ENCODE data around the gene GABRA5.
"Not testable (repeated sequence)": the region's sequence is repeated elsewhere in the genome, so short reads cannot be mapped to it uniquely, and the experiment has no call there.

The GABRA5 gene

DNA sequence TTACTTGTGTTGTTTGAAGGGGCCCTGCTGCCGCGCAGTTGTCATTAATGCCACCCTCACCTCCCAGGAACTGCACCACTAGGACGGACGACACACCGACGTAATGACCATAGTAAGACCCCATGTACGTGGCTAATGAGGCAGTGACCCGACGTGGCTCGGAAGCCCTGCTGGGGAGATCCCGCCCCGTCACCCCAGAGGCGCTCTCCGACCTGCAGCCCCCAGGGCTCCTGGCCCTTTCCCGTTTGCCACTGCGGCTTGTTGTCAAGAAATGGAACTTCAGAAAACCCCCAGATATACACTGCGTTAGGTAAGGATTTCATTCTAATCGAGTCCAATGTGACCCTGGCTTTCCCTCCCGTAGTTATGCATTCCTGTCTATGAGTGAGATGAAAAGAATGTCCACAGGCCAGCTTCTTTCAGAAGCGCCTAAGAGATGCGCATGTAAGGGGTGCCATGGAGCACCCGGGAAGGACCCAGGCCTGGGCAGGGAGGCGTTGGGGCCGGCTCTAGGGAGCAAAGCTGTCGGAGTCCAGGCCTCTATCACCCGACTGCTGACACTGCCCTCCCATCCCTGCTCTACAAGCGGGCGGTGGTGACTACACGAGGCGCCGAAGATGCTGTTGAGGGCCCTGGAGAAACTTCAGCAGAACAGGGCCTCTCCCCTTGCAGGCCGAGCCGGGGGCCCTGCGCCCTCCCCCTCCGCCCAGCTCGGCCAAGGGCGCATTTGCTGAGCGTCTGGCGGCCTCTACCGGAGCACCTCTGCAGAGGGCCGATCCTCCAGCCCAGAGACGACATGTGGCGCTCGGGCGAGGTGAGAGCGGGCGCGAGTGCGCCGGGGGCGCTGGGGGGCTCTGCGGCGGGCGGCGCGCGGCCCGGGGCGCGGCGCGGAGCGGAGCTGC lies at the start of gene GABRA5:
Gene GABRA5, plus strand, starts transcription at position 765 of the 902 bp plus-strand sequence. CDS start 2,187 bp downstream, outside the sequence.
- no peak for DNase-seq (ENCODE audit: low read depth)
- TF ChIP-seq, protein P1, sequence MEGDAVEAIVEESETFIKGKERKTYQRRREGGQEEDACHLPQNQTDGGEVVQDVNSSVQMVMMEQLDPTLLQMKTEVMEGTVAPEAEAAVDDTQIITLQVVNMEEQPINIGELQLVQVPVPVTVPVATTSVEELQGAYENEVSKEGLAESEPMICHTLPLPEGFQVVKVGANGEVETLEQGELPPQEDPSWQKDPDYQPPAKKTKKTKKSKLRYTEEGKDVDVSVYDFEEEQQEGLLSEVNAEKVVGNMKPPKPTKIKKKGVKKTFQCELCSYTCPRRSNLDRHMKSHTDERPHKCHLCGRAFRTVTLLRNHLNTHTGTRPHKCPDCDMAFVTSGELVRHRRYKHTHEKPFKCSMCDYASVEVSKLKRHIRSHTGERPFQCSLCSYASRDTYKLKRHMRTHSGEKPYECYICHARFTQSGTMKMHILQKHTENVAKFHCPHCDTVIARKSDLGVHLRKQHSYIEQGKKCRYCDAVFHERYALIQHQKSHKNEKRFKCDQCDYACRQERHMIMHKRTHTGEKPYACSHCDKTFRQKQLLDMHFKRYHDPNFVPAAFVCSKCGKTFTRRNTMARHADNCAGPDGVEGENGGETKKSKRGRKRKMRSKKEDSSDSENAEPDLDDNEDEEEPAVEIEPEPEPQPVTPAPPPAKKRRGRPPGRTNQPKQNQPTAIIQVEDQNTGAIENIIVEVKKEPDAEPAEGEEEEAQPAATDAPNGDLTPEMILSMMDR (IDR thresholded peaks at IDR 0.05; ENCODE audit: low read depth, low read length, missing control alignments), result no peak
- no peak within 1 kb of the TSS for H3K4me3 ChIP-seq (ENCODE audit: low read depth, low read length)

DNA sequence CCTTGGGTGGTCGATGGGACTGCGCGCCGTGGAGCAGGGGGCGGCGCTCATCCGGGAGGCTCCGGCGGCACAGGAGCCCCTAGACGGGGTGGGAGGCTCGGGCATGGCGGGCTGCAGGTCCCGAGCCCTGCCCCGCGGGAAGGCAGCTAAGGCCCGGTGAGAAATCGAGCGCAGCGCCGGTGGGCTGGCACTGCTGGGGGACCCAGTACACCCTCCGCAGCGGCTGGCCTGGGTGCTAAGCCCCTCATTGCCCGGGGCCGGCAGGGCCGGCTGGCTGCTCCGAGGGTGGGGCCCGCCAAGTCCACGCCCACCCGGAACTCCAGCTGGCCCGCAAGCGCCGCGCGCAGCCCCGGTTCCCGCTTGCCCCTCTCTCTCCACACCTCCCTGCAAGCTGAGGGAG lies 35.7 kb upstream of the GABRA5 start:
- not testable (repeated sequence) for H3K4me3 ChIP-seq (ENCODE audit: low read depth, low read length); DNase-seq (ENCODE audit: low read depth)

DNA sequence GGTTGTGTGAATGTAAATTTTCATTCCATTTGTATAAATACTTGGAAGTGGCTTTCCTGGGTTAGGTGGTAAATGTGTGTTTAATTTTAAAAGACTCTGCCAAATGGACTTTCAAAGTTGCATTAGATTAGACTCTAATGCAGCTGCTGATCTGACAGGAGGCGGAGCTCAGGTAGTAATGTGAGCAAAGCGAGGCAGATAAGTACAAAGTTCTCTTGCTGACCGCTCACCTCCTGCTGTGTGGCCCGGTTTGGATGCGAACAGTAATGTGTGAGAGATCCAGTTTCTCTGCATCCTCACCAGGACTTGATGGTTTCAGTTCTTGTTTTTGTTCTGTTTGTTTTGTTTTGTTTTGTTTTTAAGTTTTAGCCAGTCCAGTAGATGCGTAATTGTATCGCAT lies 34.9 kb upstream of the GABRA5 start:
- DNase-seq (ENCODE audit: low read depth), result no peak
- TF ChIP-seq, protein P1 (IDR thresholded peaks at IDR 0.05; ENCODE audit: low read depth, low read length, missing control alignments), result no peak
- H3K4me3 ChIP-seq (ENCODE audit: low read depth, low read length), result no peak overlapping the region

DNA sequence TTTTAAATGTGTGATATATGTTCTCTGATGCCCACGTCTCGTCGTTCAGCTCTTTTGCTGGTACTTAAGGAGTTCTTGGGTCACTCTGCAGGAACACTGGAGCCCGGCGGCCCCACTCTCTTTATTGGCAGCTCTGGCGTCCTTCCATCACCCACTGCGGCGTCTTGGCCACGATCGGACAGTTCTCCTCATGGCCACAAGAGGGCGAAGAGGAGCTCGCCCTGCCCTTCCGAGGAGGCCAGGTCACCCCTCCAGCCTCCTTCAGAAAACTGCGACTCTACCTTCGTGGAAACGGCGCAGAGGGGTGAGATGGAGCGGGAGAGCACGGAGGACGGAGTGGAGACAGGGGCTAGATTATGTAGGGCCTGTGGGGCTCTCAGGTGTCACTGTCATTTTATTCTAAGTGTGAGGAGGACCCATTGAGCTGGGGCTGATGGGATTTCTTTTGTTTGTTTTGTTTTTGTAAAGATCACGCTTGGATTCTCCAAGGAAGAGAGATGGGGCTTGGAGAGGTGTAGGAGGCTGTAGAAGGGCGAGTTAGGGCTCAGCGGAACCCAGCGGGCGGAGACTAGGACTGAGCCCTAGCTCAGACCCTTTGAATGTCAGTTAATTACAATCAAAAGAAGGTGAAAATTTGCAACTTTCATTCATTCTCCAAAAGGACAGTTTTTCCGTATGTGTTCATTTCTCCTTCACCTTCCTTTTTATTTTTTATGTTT lies 28.0 kb upstream of the GABRA5 start:
- no peak for DNase-seq (ENCODE audit: low read depth)
- H3K4me3 ChIP-seq (ENCODE audit: low read depth, low read length), result no peak overlapping the region
- TF ChIP-seq, protein P1 (IDR thresholded peaks at IDR 0.05; ENCODE audit: low read depth, low read length, missing control alignments), result peak; percentile 51

DNA sequence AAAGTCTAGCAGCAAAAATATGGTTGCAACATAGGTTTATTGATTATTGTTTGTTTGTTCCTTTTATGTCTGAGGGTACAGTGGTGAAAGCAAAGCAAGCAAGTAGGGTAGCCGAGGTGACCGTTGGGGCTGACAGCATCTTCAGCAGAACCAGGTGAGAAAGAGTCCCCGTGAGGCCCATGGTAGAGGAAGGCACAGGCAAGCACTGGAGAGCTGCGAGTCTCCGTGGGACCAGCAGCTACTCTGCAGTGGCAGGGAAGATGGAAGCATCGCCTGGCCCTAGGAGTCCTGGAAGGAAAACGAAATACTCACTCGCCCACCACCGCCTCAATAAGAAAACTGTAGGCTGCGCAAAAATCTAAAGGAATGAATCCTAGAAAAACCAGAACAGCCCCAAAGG lies 25.3 kb upstream of the GABRA5 start:
- no peak overlapping the region for H3K4me3 ChIP-seq (ENCODE audit: low read depth, low read length)
- no peak for DNase-seq (ENCODE audit: low read depth)
- TF ChIP-seq, protein P1 (IDR thresholded peaks at IDR 0.05; ENCODE audit: low read depth, low read length, missing control alignments), result no peak

DNA sequence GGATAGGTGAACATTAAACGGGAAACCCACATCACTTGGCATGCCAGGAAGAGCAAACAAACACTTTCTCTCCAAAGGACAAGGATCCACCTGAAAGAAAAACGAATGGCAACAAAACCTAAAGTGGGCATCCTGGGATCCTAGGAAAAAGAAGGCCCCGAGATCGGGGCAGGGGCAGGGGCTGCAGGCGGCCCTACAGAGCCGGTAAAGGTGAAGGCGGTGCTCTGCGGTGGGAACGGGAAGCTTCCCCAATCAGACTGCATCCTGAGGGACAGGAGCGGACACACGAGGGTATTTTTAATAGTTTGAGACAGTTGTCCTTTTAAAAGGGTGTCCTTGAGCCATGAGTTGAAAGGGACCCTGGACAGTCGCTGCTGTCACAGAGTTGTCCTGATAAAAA lies 24.9 kb upstream of the GABRA5 start:
- no peak for DNase-seq (ENCODE audit: low read depth)
- TF ChIP-seq, protein P1 (IDR thresholded peaks at IDR 0.05; ENCODE audit: low read depth, low read length, missing control alignments), result no peak
- H3K4me3 ChIP-seq (ENCODE audit: low read depth, low read length), result no peak overlapping the region

DNA sequence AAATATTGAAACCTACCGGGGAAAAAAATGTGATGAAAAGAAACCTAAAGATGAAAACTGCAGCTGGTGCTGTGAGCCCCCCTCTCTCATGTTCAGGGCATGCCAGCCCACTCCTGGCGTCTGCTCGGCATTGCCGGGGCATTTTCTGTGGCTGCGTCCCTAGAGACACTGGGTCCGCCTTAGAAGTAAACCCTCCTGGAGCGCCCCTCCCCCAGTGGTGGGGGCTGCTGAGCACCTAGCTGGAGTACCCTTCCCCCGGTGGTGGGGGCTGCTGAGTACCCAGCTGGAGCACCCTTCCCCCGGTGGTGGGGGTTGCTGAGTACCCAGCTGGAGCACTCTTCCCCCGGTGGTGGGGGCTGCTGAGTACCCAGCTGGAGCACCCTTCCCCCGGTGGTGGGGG lies 24.5 kb upstream of the GABRA5 start:
- TF ChIP-seq, protein P1 (IDR thresholded peaks at IDR 0.05; ENCODE audit: low read depth, low read length, missing control alignments), result no peak
- no peak overlapping the region for H3K4me3 ChIP-seq (ENCODE audit: low read depth, low read length)
- no peak for DNase-seq (ENCODE audit: low read depth)
